ENCODE data around the gene EED.
"Not testable (repeated sequence)": the region's sequence is repeated elsewhere in the genome, so short reads cannot be mapped to it uniquely, and the experiment has no call there.

The EED gene

DNA sequence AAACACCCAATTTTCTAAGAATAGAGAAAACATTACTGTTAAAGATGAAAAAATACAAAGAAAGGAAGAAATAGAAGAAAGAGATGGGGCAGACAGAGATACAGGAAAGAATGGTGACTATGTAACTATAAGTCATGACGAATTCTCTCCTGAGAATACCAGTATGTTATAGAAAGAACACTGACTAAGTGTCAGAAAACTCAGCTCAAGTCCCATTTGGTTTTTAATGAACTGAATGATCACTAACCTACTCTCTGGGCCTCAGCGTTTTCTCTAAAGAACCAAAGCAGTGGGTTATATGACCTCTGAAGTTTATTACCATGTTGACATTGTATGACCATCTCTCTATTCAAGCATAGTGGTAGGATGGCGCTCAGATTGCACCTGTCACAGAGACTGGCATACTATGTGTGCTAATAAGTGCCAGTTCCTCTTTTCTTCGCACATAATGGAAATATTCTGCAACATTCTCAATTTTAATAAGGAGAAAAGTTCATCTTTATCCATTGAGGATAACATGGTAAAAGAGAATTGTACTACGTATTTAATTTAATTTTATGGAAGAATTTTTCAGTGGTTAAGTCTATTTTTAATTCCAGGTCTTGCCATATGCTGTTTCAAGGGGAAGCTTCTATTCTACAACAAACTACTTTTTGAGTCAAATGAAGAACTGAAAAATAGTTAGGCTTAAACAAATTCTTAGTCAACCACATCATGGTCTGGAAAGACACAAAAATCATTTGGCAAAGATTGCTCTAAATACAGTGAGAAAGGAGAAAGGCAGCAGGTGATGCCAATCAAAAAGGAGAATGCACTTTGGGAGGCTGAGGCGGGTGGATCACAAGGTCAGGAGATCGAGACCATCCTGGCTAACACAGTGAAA is 25.0 kb upstream of the EED start:
- no peak for DNase-seq

DNA sequence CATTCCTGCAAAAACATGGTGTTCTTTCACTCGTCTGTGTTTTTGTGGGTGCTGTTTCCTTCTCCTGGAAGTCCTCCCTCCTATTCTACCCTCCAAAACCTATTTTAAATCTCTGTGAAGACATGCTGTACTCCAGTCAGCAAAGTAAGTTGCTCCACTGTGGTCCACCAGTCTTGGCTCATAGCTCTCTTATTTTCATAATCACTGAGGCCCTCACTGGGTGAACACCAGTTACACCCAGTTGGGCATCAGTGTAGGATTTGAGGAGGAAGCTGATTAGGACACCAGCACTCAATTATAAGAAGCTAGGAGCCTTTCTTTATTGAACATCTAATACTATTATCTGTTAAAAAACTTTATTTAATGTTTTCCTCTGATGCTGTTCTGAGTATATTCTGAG is 23.9 kb upstream of the EED start:
- DNase-seq = no peak

DNA sequence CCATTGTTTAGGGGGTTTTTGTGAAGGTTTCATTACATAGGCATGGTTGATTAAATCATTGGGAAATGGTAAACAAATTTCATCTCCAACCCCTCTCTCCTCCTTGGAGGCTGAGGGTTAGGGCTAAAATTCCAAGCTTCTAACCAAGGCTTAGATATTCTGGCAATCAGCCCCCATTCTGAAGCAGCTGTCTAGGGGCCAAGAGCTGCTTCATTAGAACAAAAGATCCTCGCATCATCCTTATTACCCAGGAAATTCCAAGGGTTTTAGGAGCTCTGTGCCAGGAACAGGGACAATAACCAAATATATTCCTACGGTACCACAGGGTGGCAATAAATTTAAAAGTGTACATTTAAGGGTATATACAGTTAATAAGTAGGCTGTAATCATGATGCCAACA is 22.5 kb upstream of the EED start:
- DNase-seq = no peak

- not testable (repeated sequence) for DNase-seq
Observed at GRCh38 chr11:86224575-86224974, 20.0 kb upstream of the EED start.

GRCh38 chr11:86225344-86225743 is 19.2 kb upstream of the EED start:
- not testable (repeated sequence) for DNase-seq

- DNase-seq = no peak
Observed at GRCh38 chr11:86228269-86229038, 16.1 kb upstream of the EED start.

DNA sequence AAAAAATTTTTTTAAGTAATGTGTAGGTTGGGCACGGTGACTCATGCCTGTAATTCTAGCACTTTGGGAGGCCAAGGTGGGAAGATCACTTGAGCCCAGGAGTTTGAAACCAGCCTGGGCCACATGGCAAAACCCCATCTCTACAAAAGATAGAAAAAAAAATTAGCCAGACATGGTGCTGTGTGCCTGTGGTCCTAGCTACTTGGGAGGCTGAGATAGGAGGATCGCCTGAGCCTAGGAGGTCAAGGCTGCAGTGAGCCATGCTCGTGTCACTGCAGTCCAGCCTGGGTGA is 15.6 kb upstream of the EED start:
- not testable (repeated sequence) for DNase-seq

DNA sequence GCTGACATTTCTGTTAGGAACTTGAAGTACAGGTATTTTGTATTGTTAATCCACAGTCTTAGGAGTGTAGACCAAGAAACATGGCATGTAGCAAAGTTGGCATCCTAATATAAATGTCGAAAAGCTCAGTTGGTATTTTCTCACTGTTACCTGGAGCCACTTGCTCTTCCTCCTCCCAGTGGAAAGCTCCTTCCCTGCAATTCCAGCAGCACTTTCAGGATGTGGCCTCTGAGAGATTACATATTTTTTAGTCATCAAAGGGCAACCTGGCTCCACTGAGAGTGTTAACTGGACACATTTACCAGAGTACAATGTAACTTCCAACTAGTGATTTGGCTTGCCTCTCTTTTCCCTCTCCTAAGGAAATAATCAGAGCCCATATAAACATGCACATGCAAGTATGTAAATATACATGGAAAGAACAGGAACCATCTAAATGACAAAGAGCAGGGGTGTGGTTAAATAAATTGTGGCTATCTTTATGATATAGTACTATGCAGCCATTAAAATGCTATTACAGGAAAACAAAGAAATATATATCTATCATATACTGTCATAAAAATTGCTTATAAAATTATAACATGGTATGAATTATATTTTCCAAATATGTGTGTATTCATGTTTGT is 14.3 kb upstream of the EED start:
- DNase-seq = no peak

DNA sequence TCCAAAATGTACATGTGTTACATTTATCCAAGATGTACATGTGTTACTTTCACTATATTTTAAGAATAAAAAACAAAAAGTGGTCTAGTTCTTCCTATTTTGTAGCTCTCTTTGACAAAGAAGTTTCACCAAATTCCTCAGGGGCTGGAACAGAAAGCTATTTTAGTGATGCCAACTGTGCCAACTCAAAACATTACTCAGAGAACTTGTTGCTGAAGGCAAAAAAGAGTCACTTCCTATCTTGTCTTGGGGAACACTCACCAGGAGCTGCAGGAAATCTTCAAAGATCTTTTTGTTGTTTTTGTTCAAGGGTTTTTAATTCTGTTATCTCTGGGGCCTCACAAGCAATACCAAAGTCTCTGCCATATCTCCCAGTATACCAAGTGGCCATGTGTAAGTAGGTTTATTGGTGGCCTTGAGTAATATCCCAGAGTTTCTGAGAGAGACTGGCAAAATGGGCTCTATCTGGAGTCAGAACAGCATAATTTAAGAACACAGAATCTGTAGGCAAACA is 13.6 kb upstream of the EED start:
- DNase-seq = no peak

GRCh38 chr11:86232556-86232955 is 12.0 kb upstream of the EED start:
- no peak for DNase-seq

- DNase-seq = no peak
Observed at GRCh38 chr11:86234831-86235461, 9.6 kb upstream of the EED start.

DNA sequence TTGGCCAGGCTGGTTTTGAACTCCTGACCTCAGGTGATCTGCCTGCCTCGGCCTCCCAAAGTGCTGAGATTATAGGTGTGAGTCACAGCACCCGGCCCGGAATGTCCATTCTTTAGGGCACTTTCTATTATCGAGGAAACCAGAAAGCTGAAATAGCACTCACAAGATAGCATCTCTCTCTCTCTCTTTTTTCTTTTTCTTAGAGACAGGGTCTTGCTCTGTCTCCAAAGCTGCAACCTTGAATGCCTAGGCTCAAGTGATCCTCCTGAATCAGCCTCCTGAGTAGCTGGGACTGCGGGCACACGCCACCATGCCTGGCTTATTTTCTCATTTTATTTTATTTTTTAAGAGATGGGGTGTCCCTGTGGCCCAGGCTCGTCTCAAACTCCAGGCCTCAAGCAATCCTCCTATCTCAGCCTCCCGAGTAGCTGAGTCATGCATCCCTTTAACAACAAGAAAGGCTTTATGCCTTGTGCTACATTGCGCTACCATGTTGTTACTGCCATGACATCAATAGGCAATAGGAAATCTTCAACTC is 7.2 kb upstream of the EED start:
- no peak for DNase-seq

GRCh38 chr11:86240164-86240563 is 4.4 kb upstream of the EED start:
- DNase-seq = no peak

DNA sequence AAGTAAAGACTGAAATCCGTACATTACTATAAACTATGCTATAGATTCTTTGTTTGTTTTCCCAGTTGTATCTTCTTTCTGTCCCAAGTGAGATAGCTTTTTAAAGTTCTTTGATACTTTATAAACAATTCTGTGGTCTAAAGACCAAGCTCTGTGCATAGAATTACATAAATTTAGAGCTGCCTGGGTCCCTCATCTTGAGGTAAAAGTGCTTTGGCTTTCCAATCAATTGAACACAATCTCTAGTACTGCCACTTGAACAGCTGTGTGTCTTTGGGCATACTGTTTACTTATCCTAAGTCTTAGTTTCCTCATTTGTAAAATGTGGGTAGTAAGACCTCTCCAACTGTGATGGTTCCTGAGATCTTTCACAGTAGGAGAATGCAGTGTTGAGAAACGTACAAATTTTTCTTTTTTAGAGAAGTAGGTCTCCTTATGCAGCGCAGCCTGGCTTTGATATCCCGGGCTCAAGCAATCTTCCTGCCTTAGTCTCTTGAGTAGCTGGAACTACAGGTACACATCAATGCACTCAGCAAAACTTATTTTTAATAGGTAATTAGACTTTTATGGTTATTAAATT is 2.5 kb upstream of the EED start:
- DNase-seq = no peak

GRCh38 chr11:86243396-86243795 is 1.2 kb upstream of the EED start:
- DNase-seq = no peak

- peak; percentile 93 for DNase-seq
Observed at GRCh38 chr11:86244063-86244521, 461 bp upstream of the EED start.

DNA sequence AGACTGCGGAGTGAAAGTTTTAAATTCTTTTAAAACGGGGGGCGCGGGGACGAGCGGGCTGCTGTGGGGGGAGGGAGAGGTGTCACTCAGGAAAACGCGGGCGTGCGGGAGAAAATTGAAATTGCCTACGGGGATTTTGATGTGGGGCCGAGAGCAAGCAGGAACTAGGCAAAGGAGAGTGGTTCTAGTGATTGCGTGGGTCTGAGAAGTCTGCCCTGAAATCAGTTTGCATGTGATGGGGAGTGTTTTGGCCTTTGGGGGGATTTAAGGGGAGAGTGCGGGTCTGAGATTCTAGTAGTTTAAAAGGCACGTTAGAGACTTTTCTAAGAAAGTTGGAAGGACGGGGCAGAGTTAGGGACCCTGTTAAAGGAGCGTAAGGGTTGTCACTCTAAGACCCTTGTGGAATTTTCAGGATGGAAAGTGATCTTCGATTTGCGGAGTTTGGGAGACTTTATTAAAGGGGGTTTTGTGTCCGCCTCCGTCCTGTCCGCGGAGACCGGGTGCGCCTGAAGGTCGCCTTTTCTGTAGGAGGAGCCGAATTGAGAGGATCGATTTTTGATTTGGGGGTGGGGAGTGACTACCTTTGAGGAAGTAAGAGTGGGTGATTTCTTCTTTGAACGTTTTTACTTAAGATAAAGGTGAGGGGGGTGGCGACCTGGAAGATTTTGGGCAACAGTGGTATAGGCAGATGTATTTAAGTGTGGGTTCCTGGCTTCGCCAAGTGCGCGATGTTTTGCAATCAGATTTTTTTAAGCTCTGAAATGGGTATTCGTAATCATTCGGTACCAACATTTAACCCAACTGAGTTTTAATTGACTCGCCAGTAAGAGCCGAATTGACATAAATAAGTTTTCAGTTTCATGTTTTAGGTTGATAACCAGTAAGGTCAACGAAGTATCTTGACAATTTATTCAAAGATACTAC is 1.1 kb downstream of the EED start:
- DNase-seq = peak; percentile 14

DNA sequence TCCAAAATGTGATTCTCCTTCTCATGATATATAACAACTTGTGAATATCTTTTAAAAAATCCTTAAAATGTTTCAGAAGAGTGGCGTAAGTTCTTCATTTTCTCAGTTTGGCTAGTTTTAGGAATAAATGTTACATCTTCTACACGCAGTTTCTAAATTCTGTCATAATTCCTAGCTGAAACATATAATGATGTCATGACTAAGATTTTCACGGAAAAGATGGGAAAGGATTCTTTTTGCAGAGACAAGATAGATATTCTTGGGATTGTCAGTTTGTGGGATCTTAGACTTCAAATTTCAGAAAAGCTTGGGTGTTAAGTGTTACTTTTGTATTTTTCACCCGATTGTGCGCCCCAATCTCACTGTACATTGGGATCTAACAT is 1.7 kb downstream of the EED start:
- DNase-seq = no peak

DNA sequence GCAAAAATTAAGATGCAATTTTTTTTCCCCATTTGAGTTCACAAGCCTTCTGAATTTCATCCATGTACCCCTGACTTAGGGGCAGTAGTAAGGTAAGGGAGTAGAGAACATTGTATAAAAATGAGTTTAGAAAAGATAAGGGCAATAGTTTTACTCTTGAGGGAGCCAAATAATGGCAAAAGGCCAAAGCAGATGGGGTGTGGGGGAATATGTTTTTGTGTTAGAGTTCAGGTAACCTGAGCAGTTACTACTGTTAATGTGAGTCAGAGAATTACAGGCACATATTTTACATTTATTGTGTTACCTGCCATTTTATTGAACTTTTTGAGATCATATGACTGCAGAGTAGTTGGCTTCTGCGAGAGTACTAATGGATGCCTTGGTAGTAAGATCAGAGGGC is 3.1 kb downstream of the EED start:
- no peak for DNase-seq

GRCh38 chr11:86248609-86249008 is 4.1 kb downstream of the EED start:
- no peak for DNase-seq
